AG09319 (cell line): ENCODE data around the gene ELF4.

ENCODE experiments used
- DNase-seq: peaks from one replicate; pipeline ENCODE4 v3.0.0-alpha.2; 2010; ENCODE audit warnings: low read depth; ENCODE audit errors: extremely low read depth
- CTCF ChIP-seq: IDR thresholded peaks from 2 replicates; pipeline ENCODE4 v1.5.1; 2011; ENCODE audit warnings: low read depth, mild to moderate bottlenecking, inconsistent platforms, low read length, moderate library complexity

Gene ELF4

GRCh38 chrX:130034178-130034577 lies 76.1 kb downstream of the ELF4 start:
- TF ChIP-seq CTCF, result no peak
- no peak for DNase-seq

- no peak for TF ChIP-seq CTCF
- DNase-seq, result no peak
Measured at GRCh38 chrX:130032552-130032951, 77.7 kb downstream of the ELF4 start.

GRCh38 chrX:130030826-130031225 lies 79.5 kb downstream of the ELF4 start:
- DNase-seq, result no peak

GRCh38 chrX:130028196-130028595 lies 82.1 kb downstream of the ELF4 start:
- TF ChIP-seq CTCF, result peak; percentile 81
- DNase-seq, result peak; percentile 14

More at GRCh38 chrX:130030826-130031225, 79.5 kb downstream of the ELF4 start:
- no peak for TF ChIP-seq CTCF

GRCh38 chrX:130027569-130027968 lies 82.7 kb downstream of the ELF4 start:
- no peak for TF ChIP-seq CTCF
- DNase-seq, result no peak

GRCh38 chrX:130025256-130025655 lies 85.0 kb downstream of the ELF4 start:
- DNase-seq, result no peak
- TF ChIP-seq CTCF, result no peak

- peak; percentile 20 for DNase-seq
- no peak for TF ChIP-seq CTCF
Measured at GRCh38 chrX:130024127-130024526, 86.2 kb downstream of the ELF4 start.
